HAP-1 (cell line): Measurements from ENCODE around the gene DOCK9.
"Not testable (repeated sequence)": the region's sequence is repeated elsewhere in the genome, so short reads cannot be mapped to it uniquely, and the experiment has no call there.

Experiments used
- DNase-seq, 2 experiments: peaks; one replicate each; pipeline ENCODE4 v3.0.0-alpha.2; 2016 to 2020; ENCODE audit warnings: low spot score in 2 of 2
- H3K27me3 ChIP-seq: fragments of 250-450 bp; sonication (Bioruptor Pico); 2 replicates; pipeline ENCODE4 v1.5.1; 2020; ENCODE audit warnings: low read depth, mild to moderate bottlenecking, moderate library complexity
- H3K36me3 ChIP-seq: fragments of 250-450 bp; sonication (Bioruptor Pico); replicated peaks from 2 replicates; pipeline ENCODE4 v1.5.1; 2020; ENCODE audit warnings: mild to moderate bottlenecking
- H3K4me1 ChIP-seq: fragments of 250-450 bp; sonication (Bioruptor Pico); 2 replicates; pipeline ENCODE4 v1.5.1; 2020; ENCODE audit warnings: mild to moderate bottlenecking
- H3K4me3 ChIP-seq: fragments of 250-450 bp; sonication (Bioruptor Pico); 2 replicates; pipeline ENCODE4 v1.5.1; 2020; ENCODE audit warnings: mild to moderate bottlenecking, moderate library complexity
- H3K9me3 ChIP-seq: fragments of 250-450 bp; sonication (Bioruptor Pico); 2 replicates; pipeline ENCODE4 v1.5.1; 2020; ENCODE audit warnings: mild to moderate bottlenecking, moderate library complexity
- in situ Hi-C: fragments of 300-500 bp; cut with MboI; formaldehyde crosslinking; loops from 3 replicates; pipeline ENCODE4 v1.14.3; 2020; ENCODE audit warnings: low sequenced_read_pairs, inconsistent platforms, mixed read lengths

Gene DOCK9

GRCh38 chr13:98896083-98896867, 81.6 kb downstream of the DOCK9 start:
- Histone ChIP-seq H3K4me3 (no peak overlapping the region), H3K4me1 (no peaks in the 10 kb centered on the region; the same call in 1 of the 2 replicates), H3K9me3 (no peaks in the 10 kb centered on the region), H3K36me3 (peaks cover 2% of the 10 kb centered on the region; the same call in 1 of the 2 replicates), H3K27me3 (no peaks in the 10 kb centered on the region)
- no peak for DNase-seq
- in situ Hi-C loops, result no loop called here

DNA sequence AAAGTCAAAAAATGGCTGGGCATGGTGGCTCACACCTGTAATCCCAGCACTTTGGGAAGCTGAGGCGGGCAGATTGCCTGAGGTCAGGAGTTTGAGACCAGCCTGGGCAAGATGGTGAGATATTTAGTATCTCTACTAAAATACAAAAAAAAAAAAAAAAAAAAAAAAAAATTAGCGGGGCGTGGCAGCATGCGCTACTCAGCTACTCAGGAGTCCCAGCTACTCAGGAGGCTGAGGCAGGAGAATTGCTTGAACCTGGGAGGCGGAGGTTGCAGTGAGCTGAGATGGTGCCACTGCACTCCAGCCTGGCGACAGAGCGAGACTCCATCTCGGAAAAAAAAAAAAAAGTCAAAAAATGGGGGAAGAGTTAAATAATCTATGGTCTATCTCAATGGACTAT, 83.0 kb downstream of the DOCK9 start:
- in situ Hi-C loops, H3K4me3 ChIP-seq, DNase-seq, H3K36me3 ChIP-seq, H3K4me1 ChIP-seq, H3K27me3 ChIP-seq, H3K9me3 ChIP-seq: not testable (repeated sequence)

- no peak overlapping the region for H3K4me3 ChIP-seq
- in situ Hi-C loops, result no loop called here
- no peak for DNase-seq
Observed at GRCh38 chr13:98893371-98893770, 84.5 kb downstream of the DOCK9 start.

GRCh38 chr13:98892821-98893220, 85.0 kb downstream of the DOCK9 start:
- H3K27me3 ChIP-seq, result no peaks in the 10 kb centered on the region
- no peaks in the 10 kb centered on the region for H3K9me3 ChIP-seq
- H3K4me1 ChIP-seq, result peaks cover 11% of the 10 kb centered on the region
- in situ Hi-C loops, result no loop called here
- no peak overlapping the region for H3K4me3 ChIP-seq
- no peak for DNase-seq
- no peaks in the 10 kb centered on the region for H3K36me3 ChIP-seq

More at GRCh38 chr13:98893371-98893770, 84.5 kb downstream of the DOCK9 start:
- no peaks in the 10 kb centered on the region for H3K27me3 ChIP-seq
- H3K9me3 ChIP-seq, result no peaks in the 10 kb centered on the region
- H3K36me3 ChIP-seq, result no peaks in the 10 kb centered on the region
- peaks cover 5% of the 10 kb centered on the region for H3K4me1 ChIP-seq

DNA sequence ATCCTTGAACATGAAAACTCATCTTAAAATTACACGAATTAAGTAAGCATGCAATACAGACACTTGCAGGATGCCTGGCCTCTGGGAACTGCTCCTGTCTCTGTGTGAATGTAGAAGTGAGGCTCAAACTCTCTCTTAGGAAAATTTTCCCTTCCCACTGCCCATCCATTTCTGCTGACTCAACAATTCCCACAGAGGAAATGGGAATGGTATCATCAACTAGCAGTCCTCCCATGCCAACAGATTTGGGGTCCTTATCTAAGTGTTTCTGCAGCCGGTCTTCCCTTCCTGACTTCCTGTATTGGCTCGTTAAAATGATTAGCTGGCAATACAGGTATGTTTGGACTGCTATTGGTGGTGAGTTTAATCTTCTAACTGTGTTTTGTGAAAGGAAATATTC, 85.8 kb downstream of the DOCK9 start:
- no peaks in the 10 kb centered on the region for H3K27me3 ChIP-seq
- H3K9me3 ChIP-seq, result no peaks in the 10 kb centered on the region
- in situ Hi-C loops, result no loop called here
- peaks cover 12% of the 10 kb centered on the region for H3K4me1 ChIP-seq
- DNase-seq, result no peak
- no peak overlapping the region for H3K4me3 ChIP-seq
- H3K36me3 ChIP-seq, result no peaks in the 10 kb centered on the region

- no peaks in the 10 kb centered on the region for H3K9me3 ChIP-seq
- in situ Hi-C loops, result no loop called here
- no peak for DNase-seq
Observed at GRCh38 chr13:98890925-98891324, 86.9 kb downstream of the DOCK9 start.

GRCh38 chr13:98890186-98890585, 87.7 kb downstream of the DOCK9 start:
- no peaks in the 10 kb centered on the region for H3K27me3 ChIP-seq
- H3K36me3 ChIP-seq, result no peaks in the 10 kb centered on the region
- H3K4me3 ChIP-seq, result no peak overlapping the region
- peaks cover 12% of the 10 kb centered on the region for H3K4me1 ChIP-seq
- in situ Hi-C loops, result no loop called here
- DNase-seq, result no peak
- H3K9me3 ChIP-seq, result no peaks in the 10 kb centered on the region

More at GRCh38 chr13:98890925-98891324, 86.9 kb downstream of the DOCK9 start:
- H3K4me3 ChIP-seq, result no peak overlapping the region
- no peaks in the 10 kb centered on the region for H3K36me3 ChIP-seq
- no peaks in the 10 kb centered on the region for H3K27me3 ChIP-seq
- H3K4me1 ChIP-seq, result peaks cover 12% of the 10 kb centered on the region

- Histone ChIP-seq H3K9me3 (no peaks in the 10 kb centered on the region), H3K4me3 (no peak overlapping the region), H3K36me3 (no peaks in the 10 kb centered on the region; the same call in 1 of the 2 replicates), H3K4me1 (peaks cover 12% of the 10 kb centered on the region), H3K27me3 (no peaks in the 10 kb centered on the region)
- in situ Hi-C loops, result no loop called here
- no peak for DNase-seq
Observed at GRCh38 chr13:98889419-98890085, 88.3 kb downstream of the DOCK9 start.

GRCh38 chr13:98888890-98889279, 89.0 kb downstream of the DOCK9 start:
- no peak for DNase-seq
- Histone ChIP-seq H3K4me3 (no peak overlapping the region), H3K4me1 (peaks cover 12% of the 10 kb centered on the region), H3K9me3 (no peaks in the 10 kb centered on the region), H3K27me3 (no peaks in the 10 kb centered on the region), H3K36me3 (no peaks in the 10 kb centered on the region; the same call in 1 of the 2 replicates)
- in situ Hi-C loops, result no loop called here

GRCh38 chr13:98888222-98888889, 89.5 kb downstream of the DOCK9 start:
- Histone ChIP-seq H3K36me3 (no peaks in the 10 kb centered on the region; the same call in 1 of the 2 replicates), H3K27me3 (no peaks in the 10 kb centered on the region), H3K4me3 (no peak overlapping the region), H3K4me1 (peaks cover 12% of the 10 kb centered on the region), H3K9me3 (no peaks in the 10 kb centered on the region)
- in situ Hi-C loops, result no loop called here
- peak; percentile 20 to 63 for DNase-seq

GRCh38 chr13:98886587-98887230, 91.2 kb downstream of the DOCK9 start:
- no peaks in the 10 kb centered on the region for H3K27me3 ChIP-seq
- H3K4me3 ChIP-seq, result no peak overlapping the region
- no peaks in the 10 kb centered on the region for H3K9me3 ChIP-seq
- no peaks in the 10 kb centered on the region; the same call in none of the 2 replicates for H3K36me3 ChIP-seq
- no peak for DNase-seq
- peaks cover 12% of the 10 kb centered on the region for H3K4me1 ChIP-seq
- in situ Hi-C loops, result no loop called here

GRCh38 chr13:98885600-98885999, 92.3 kb downstream of the DOCK9 start:
- Histone ChIP-seq H3K4me3 (no peak overlapping the region), H3K4me1 (peaks cover 12% of the 10 kb centered on the region), H3K27me3 (no peaks in the 10 kb centered on the region), H3K36me3 (peaks cover 6% of the 10 kb centered on the region), H3K9me3 (no peaks in the 10 kb centered on the region)
- in situ Hi-C loops, result no loop called here
- DNase-seq, result no peak

- H3K36me3 ChIP-seq, result peaks cover 14% of the 10 kb centered on the region
- in situ Hi-C loops, result no loop called here
Observed at GRCh38 chr13:98883998-98884397, 93.9 kb downstream of the DOCK9 start.

More at GRCh38 chr13:98883998-98884397, 93.9 kb downstream of the DOCK9 start:
- Histone ChIP-seq H3K27me3 (no peaks in the 10 kb centered on the region), H3K9me3 (no peaks in the 10 kb centered on the region), H3K4me3 (no peak overlapping the region), H3K4me1 (peaks cover 12% of the 10 kb centered on the region)
- no peak for DNase-seq
